GM12801 (cell line): ENCODE results near the gene OR6J1.

Source experiments
- TF ChIP-seq, protein P1 (sequence below): IDR thresholded peaks from one replicate; pipeline ENCODE4 v1.5.1; 2011; ENCODE audit warnings: control low read depth; ENCODE audit not compliant: insufficient read length; ENCODE audit errors: extremely low read depth

OR6J1 gene

DNA sequence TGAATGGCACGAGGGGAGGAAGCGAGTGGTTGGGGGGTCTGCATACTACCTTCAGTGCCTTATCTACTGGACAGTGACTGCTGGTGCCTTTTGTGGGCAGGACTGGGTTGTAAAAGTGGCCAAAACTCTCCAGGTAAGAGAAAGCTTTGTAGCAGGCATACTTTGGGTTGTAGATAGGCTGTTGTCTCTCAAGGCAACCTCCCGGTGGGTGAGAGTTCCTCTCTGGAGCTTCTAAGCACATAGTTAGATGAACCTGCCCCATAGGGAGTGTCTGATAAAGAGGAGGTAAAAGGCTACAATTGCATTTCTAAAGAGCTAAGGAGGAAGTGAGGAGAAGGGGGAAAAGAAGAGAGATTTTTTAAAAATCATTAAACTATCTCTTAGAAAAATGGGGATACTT lies 51.0 kb downstream of the OR6J1 start:
- TF ChIP-seq, protein P1, sequence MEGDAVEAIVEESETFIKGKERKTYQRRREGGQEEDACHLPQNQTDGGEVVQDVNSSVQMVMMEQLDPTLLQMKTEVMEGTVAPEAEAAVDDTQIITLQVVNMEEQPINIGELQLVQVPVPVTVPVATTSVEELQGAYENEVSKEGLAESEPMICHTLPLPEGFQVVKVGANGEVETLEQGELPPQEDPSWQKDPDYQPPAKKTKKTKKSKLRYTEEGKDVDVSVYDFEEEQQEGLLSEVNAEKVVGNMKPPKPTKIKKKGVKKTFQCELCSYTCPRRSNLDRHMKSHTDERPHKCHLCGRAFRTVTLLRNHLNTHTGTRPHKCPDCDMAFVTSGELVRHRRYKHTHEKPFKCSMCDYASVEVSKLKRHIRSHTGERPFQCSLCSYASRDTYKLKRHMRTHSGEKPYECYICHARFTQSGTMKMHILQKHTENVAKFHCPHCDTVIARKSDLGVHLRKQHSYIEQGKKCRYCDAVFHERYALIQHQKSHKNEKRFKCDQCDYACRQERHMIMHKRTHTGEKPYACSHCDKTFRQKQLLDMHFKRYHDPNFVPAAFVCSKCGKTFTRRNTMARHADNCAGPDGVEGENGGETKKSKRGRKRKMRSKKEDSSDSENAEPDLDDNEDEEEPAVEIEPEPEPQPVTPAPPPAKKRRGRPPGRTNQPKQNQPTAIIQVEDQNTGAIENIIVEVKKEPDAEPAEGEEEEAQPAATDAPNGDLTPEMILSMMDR: no peak

DNA sequence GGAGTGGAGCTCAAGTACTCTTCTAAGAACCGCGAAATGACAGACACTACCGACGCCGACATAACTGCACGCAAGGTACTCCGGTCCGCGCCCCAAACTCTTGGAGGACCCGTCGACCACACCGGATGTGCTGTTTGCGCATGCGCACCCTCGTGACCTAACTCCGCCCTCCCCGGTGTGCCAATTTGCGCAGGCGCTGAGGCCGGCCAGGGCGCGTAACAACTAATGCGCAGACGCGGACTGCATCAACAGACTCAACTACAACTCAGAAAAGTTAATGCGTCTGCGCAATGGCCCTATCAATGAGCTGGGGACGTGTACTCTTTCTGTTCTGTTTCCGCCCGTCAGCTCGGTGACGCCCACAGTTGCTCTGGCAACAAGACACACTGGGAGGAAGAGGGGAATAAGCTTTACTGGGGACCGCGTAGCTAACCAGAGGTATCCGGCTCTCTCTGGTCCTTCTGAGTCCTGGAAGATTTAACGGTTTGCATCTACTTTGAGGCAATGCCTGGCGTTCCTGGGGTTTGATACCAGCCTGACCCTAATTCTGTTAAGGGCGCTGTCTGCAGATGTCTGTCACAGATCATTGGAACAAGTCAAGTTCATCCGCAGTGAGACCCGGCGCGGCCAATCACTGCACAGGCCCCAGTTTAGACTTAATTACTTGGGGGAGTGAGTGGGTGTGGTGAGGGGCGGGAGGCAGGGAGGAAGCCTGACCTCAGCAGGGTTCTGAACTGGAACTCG lies 54.9 kb downstream of the OR6J1 start, which contains the start of gene DAD1:
Gene DAD1 (minus strand): TSS at position 129 of the 744 bp plus-strand sequence. CDS start 67 bp downstream, at position 62.
- TF ChIP-seq, protein P1: no peak

DNA sequence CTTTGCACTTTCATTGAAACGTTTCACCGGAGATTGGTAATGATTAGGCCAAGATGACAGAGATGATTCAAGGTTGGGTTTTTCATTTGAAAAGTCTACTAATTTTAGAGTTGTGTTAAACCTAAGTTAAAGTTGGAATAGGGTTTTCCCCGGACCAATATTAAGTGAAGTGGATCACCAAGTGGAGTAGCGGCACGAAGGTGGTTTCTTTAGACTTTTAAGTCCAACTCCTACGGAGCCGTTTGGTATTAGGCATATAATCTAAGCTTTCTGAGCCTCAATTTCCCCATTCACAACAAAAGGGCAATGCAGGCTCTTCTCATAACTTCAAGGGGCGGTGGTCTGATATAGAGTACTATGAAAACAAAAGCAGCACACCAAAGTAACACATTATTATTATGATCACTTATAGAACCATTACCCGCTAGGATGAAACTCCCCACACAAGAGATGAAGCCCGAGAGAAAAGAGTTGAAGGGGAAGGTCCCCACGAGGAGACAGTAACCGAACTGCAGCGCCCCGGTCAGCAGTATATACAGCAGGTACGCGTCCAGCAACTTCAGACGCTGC lies 55.5 kb downstream of the OR6J1 start:
- TF ChIP-seq, protein P1: no peak

DNA sequence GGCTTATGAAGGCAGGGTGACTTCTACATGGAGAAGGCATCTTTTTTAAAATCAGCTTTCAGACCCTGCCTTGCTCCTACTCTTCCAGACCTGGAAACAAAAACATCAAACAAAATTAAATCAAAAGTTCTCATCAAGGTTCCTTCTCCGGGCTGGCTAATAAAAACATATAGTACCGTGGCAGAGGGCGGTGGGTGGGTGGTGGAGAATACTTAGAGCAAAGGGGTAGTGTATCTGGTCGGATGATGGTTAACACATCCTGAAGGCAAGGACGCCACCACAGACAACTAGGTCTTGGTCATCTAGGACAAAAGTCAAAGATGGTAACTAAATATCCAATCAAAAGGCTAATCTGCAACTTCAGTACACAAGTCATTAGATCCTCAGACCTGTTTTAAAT lies 56.9 kb downstream of the OR6J1 start:
- TF ChIP-seq, protein P1: no peak

DNA sequence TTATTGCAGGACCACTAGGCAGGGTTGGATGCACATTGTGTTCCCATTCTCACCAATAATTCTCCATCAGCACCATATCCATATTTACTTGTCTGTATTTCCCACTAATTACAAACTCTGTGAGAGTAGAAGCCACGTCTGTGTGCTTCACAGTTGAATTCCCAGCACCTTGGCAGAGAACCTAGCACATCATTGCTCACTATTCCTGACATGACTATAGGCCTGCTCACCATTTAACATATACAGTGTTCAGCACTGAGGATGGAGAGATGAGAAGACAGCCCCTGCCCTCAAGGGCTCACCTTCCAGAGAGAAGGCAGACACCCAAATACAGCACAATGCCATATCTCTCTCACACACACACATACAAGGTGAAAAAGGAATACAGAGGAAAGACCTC lies 60.2 kb downstream of the OR6J1 start:
- TF ChIP-seq, protein P1: no peak
